Effector CD8-positive, alpha-beta T cell (primary cell): ENCODE measurements around the gene TRIO.
A peak's percentile ranks its signal among the peaks of the same experiment; 100 is the strongest.

Experiments used
- DNase-seq: peaks from one replicate; lab custom pipeline; 2025; lab: John Stamatoyannopoulos, UW

TRIO gene

DNA sequence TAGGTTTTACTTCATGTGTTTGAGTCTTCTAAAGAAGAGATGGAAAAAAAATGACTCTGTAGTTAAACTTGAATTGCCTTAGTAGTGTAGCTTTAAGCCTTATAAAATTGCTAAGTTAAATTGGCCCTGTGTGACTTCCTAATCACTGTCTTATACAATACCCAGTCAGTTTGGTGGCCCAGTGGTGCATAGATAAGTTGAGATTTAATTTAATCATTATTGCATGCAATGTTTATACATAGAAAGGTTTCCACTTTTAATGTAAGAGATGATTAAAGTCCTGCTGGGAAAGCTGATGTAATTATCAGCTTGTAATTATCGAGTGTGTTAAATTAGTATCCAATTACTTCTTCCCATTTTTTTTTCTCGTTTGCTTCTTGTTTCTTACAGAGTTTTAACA, 187.1 kb downstream of the TRIO start:
- no peak for DNase-seq

GRCh38 chr5:14330729-14331385, 187.7 kb downstream of the TRIO start:
- DNase-seq, result no peak

DNA sequence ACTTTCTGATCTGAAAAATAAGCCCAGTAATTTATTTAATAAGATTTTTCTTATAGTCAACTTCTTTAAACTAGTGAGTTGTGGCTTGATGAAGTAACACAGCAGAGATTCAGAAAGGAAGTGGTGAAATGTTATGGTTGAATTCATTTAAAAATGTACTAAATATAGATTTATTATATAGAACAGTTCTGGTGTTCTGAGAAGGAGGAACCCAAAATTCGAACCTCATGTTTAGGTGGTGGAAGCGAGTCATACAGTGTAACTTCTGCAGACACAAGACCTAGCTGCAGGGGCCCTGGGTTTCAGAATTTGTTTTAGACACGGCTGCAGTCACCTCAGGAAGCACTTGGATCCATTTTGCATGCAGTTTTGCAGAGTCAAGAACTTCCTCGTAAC, 188.2 kb downstream of the TRIO start:
- DNase-seq, result no peak

DNA sequence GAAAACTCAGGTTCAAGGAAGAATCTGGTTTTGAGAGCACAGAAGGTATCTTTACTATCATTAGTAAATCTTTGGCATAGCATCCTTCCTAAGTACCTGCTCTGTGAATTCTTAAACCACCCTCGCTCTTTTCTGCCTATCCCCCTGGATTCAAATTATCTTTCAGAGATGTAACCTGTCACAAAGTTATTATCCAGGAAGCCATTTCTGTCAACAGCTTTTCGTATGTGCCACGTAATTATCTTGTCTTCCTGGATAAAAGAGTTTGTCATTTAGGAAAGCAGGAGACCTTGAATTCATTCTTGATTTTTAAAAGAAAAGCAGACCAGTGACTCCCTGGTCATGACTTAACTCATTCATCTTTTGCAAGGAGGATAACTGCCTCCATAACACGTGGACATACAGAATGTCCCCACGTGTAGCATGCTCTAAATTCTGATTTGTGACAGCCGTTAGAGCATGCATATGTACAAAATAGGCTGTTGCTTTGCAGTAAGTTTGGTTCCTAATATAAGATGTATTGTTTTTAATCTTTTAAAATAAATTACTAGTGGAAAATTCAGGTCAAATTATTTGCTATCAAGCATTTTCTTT, 189.0 kb downstream of the TRIO start:
- DNase-seq, result no peak

GRCh38 chr5:14332746-14333145, 189.6 kb downstream of the TRIO start:
- DNase-seq, result no peak

DNA sequence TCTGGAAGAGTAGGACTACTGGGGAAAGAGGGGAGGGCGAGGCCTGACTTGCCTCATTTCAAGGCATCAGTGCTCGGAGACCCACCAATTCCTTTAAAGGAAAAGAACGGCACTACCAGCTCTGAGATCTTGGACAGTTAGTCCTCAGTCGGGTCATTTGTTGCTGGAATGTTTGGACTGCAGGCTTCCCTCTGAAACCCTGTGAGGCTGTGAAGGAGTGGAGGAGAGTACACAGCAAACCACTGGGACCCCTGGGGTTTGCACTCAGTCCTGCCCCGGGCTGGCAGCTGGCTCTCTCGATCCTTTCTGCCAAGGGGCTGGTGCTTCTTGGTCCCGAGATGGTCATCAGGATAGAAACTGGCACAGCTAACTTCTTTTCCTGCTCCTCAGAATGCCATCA, 194.5 kb downstream of the TRIO start:
- DNase-seq, result no peak

- DNase-seq, result no peak
These were observed 196.3 kb downstream of the TRIO start for GRCh38 chr5:14339468-14339867.

- no peak for DNase-seq
These were observed 198.6 kb downstream of the TRIO start for GRCh38 chr5:14341571-14342230.

- DNase-seq, result no peak
These were observed 199.2 kb downstream of the TRIO start for GRCh38 chr5:14342306-14342705.

DNA sequence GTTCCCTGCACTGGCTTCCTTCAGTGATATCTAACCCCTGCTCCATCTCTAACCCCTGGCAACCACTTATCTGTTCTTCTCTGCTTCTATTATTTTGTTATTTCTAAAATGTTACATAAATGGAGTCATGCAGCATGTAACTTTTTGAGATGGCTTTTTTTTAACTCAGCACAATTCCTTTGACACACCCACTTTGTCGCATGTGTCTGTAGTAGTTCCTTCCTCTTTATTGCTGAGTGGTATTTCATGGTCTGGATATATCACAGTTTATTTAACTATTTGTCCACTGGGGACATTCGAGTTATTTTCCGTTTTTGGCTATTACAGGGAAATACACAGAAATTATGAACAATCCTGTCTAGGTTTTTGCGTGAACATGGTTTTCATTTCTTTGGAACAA, 200.2 kb downstream of the TRIO start:
- no peak for DNase-seq

DNA sequence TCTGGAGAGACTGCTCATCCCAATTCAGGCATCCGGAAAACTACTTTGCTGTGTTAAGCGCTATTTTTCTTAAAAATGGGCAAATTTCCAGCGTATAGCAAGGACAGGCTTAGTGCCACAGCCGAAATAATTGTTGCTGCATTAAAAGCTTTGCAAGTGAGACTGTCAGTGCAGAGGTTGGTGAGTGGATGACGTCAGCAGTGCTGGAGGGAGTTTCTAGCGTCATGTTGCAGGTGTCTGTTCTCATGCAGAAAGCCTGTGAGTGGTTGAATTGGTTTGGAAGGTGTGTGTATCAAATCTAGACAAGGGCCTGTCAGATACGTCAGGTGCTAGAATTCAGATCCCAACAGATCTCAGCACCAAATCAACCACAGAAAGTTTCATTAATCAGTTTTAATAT, 204.4 kb downstream of the TRIO start:
- DNase-seq, result no peak

- no peak for DNase-seq
These were observed 205.0 kb downstream of the TRIO start for GRCh38 chr5:14348142-14348541.

DNA sequence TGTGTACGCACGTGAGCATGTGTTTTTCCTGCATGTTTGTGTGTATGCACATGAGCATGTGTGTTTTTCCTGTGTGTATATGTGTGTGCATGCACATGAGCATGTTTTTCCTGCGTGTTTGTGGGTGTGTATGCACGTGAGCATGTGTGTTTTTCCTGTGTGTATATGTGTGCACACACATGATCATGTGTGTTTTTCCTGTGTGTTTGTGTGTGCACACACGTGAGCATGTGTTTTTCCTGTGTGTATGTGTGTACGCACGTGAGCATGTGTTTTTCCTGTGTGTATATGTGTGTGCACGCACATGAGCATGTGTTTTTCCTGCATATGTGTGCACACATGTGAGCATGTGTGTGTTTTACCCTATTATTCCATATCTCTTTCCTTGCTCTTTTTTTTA, 205.9 kb downstream of the TRIO start:
- DNase-seq, result no peak

GRCh38 chr5:14351086-14351661, 208.0 kb downstream of the TRIO start:
- no peak for DNase-seq

DNA sequence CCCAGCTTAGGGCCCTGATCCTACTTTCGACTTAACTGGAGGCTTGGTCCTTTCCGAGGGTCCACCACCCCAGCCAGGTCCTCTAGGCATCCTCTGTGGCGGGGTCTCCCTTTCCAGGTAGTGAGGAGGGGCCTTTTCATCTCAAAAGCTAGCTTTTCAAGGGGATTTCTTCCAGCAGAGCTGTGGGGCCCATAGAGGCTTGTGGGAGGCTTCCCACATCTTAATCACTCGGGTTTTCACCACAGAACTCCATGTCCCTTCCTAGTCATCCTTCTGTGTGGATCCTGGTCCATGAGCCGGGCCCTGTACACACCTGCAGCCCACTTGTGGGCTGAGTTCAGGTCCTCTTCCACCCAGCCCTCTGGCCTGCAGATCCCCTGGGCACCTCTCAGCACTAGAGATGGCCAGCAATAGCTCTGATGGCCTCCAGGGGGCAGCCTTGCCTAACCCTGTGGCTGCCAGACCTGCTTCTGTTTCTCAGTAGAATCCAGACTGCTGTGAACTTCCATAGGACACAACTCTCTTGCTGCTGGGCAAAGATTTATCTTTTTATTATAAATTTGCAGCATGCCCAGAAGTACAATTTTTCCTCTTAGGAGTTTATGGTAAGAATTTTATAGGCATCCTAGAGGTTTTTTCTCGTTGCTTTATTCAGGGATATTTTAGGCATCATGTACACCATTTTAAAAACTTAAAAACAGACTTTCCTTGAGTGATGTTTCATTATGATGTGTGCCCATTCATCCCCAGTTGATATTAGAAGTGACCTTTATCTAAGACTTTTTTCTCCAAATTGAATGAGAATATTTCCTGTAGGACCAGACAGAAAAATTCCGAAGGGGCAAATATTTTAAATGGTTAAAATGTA, 208.9 kb downstream of the TRIO start:
- DNase-seq, result peak; percentile 27

GRCh38 chr5:14353726-14354474, 210.8 kb downstream of the TRIO start:
- no peak for DNase-seq

DNA sequence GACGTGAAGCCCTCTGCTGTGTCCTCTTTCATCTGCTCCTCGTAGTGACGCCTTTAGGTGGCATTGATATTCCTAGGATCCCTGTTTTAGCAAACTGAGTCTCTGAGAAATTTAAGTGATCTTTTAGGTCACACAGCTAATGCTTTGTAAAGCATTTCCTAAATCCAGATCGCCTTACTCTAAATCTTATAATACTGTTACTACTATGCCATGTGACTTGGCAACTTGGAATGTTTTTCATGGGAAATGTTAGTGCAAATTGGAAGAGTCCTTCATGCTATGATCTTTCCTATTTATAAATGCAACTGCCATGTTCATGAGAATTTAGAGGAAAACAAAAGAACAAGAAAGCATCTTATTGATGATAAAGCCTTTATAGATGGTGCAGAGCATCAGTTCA, 212.2 kb downstream of the TRIO start:
- no peak for DNase-seq

DNA sequence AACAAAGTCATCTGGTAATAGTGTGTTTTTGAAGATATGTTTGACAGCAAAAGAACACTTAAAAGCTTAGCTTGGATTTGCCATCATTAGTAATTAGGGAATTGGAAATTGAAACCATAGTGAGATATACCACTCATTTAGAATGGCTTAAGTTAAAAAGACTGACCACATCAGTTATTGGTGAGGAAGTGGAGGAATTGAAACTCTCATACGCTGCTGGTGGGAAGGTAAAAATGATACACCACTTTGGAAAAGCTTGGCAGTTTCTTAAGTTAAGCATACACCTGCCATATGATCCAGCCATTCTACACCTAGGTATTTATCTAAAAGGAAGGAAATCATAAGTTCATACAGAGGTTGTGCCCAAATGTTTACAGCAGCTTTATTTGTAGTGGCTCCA, 213.2 kb downstream of the TRIO start:
- DNase-seq, result no peak

GRCh38 chr5:14357441-14357840, 214.3 kb downstream of the TRIO start:
- no peak for DNase-seq

DNA sequence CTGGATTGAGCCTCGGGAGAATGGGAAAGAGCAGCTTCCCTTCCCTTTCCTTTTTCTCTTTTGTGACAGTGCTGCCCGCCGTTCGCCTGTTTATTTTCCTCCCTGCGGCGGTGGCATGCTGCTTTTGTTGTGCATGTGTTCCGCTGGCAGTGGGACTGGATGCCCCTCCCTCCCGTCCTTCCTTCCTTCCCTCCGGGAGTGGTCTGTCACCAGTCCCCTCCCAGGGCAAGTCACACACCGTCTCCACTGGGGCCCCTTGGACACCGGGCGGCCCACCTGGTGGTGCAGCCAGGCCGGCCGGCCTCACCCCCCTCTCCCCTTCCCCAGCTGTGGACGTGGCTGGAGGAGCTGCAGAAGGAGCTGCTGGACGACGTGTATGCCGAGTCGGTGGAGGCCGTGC, 214.7 kb downstream of the TRIO start:
- DNase-seq, result no peak

DNA sequence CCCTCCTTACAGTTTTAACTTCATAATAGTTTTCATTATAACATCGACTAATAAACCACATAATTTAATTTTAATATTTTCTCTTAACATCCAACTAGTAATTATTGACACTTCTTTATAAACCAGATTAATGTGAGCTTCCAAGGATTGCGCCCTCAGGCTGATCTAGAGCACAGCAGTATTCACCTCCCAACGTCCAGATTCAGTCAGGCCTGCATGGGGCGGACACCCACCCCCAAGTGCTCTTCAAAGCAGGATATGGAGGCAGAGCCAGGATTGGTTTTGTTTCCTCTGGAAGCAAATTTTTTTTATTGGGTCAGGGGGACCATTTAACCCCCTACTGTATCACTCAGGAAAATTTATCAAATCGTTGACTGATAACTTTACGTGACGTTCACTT, 215.4 kb downstream of the TRIO start:
- no peak for DNase-seq
